NCI-H1105 treated with DMSO at 0.1 percent for 48 hours (cell line): ENCODE results near the gene FMNL3.

Experiments
- DNase-seq: peaks from one replicate; lab custom pipeline; 2025; lab: John Stamatoyannopoulos, UW

FMNL3 gene

DNA sequence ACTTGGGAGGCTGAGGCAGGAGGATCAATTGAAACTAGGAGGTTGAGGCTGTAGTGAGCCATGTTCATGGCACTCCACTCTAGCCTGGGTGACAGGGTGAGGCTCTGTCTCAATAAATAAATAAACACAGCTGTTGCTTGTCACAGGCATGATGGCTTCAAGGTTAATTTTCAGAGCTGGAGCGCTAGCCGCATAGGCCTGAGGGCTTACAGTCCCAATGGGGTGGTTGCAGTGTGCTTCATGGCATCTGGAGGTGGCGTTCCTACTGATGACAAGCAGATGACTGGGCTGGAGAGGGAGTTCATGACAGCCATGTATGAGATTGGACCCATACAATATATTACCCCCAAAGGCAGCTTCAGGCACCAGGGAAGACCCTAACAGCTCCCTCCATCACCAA, 1.6 kb upstream of the FMNL3 start:
- DNase-seq, result no peak

DNA sequence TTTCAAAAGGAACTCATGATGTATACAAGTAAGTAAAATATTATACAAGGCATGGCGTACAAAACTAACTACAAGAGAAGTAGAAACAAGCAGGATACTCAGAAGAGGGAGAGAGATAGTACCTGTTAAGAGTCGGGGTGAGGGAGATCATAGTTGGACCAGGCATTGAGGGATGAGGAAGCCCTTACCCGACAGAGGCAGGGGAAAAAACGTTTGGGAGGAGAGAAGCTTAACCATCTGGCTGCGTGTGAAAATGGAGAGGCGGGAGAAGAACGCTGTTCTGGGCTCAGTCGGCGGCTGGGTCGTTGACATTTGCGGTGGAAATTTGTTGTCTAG, 575 bp upstream of the FMNL3 start:
- DNase-seq, result no peak

DNA sequence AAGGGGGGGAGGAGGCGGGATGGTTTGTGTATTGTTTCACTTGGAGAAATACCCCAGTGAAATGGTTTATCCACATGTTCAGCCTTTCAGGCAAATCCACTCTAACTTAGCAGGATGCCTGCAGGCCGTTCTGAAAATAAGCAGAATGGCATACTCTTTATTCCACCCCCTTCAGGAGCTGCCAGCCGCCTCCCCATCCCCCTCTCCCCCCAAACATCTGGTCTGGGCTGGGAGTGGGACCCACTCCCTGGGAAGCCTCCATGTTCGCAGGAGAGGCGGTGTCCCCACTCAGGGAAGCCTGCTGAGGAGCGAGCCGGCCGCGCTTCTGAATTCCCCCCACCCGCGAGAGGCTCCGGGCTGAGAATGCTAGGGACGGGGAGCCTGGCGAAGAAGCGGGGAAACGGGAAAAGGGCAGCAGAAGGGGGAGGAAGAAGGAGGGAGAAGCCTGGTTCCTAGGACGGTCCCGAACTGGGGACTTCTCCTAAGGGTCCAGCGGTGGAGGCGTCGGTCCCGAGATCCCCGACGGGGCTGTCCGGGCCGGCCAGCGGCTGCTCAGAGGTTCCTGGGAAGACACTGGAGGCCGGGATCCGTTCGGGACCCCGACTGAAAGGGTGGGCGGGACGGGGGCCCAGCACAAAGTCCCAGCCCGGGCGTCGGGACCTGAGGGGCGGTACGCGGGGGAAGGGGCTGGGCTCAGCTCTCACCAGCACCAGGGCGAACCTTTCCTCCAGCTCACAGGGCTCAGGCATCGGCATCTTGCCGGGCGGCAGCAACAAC, 666 bp downstream of the FMNL3 start:
- no peak for DNase-seq

DNA sequence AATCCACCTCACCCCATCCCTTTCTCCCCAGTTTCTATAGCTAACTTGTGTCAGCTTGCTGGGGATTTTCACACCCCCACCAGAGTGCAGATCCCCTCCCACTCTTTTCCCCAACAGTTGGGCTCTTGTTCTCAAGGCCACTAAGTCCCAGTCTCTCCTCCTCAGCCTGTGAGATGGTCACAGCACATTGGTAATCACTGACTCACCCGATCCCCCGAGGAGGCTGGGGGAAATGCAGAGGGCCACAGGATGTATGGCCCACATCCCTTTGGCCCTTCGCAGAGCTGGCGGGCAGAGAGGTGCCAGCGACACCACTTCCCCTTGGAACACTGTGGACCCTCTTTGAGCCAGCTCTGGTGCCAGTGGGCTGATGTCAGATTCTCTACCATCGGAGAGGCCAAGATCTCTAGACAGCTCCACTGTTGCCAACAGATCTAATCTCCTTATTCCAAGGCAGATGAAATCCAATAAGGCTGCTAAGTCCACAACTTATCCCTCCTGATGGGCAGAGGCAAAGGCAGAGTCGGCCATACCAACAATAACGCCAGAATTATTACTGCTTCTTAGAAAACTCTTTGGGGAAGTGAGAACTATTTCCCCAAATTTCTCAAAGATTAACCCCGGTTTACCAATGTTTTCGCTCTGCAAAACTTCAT, 1.6 kb downstream of the FMNL3 start:
- DNase-seq, result no peak

DNA sequence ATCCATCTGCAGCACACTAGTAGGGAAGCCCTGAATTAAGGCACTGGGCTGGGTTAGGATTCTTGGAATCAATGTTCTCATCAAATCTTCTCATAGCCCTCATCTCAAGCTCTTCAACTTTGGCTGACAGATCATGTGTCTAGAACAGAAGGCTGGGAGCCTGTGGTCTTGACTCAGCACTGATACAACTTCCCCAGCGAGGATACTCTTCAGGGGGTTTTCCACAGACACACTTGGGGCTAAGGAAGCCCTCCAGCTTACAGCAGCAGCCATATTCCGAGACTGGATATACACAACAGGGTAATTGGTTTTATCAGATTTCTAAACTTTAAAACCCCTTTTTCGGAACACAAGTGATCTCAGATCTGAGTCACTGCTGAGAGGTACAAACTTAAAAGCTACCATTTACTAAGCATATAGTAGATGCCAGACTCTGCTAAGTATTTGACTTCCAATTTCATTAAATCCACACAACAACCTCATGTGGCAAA, 3.5 kb downstream of the FMNL3 start:
- DNase-seq, result no peak

DNA sequence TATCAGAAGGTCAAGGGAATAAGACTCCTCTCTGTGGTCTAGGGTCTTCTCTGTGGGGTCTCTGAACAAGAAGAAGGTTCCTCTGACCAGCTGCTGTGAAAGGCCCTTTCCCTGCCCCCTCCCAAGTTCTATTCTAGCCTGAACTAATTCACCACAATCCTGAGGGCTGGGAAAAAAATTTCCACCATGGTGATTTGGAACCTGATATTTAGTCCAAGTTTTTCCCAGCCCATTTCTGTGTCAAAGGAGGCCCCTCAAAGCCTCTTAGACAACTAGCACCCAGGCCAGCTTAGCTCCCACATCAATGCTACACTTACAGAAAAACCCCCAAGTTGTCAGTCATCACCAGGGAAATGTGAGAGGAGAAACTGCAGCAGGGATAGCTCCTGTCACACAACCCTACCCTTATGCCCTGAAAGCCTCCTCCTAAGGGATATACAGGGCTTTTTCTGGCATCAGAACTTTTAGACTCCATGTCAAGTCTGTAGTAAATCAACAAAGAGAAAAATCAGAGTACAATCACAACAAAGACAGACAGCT, 4.5 kb downstream of the FMNL3 start:
- no peak for DNase-seq

DNA sequence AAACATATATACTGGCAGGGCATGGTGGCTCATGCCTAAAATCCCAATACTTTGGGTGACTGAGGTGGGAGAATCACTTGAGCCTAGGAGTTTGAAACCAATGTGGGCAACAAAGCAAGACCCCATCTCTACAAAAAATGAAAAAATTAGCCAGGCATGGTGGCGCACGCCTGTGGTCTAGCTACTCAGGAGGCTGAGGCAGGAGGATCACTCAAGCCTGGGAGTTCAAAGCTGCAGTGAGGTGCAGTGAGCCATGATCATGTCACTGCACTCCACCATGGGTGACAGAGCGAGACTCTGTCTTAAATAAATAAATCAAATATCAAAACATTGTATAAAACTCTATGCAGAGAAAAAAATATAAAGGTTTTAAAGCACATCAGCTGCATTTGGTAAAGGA, 5.2 kb downstream of the FMNL3 start:
- DNase-seq, result no peak

DNA sequence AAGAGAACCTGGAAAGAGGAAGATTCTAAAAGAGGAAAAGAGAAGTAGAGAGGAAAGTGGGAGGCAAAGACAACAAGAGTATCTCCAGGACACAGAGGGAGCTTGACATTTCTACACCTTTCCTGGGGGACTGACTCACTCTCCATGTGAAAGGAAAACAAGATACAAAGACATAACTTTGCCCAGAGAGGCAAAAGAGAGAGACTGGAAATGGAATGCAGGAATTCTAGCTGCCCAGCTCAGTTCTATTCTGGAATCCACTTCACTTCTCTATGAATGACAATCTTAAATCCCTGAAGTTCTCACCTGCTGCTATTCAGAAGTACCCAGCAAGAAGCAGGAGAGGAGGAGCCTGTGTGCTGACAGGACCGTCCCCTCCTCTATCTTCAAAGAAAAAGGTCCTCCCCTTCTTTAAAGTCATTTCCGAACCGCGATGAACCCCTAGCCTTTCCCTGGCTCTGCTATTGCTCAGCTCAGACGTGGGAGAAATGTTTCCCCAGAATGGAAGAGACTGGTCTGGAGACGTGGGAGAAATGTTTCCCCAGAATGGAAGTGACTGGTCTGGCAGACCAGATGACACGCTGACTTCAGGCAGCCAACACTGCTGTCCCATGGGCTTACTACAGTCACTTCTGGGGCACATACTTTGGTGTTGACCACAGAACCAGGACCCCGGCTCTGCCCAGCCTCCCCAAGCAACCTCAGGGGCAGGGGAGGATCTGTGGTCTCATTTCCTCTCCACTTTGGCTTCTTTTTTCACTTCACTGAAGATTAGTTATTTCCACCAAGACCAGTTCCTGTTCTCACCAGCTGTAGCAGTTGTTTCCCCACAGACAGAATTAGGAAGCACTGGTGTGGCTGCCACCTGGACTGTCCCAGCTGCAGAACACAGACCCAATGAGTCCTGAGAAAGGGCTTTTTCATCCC, 8.3 kb downstream of the FMNL3 start:
- DNase-seq, result no peak

DNA sequence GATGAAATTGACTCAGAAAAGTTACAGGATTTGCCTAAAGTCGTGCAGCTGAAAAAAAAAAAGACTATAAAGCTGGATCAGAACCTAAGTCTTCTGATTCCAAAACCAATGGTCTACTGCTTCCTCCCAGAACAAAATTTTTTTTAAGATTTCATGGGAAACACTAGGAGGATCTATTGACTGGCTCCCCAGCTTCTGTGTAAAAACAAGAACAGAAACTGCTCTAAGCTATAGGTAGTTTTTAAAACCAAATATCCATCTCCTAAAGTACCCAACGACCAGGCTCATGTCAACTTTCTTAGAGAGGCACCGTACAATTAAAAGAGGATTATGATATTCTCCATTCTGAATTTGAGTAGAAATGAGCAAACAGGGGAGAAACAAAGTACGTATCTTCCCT, 9.4 kb downstream of the FMNL3 start:
- DNase-seq, result no peak

DNA sequence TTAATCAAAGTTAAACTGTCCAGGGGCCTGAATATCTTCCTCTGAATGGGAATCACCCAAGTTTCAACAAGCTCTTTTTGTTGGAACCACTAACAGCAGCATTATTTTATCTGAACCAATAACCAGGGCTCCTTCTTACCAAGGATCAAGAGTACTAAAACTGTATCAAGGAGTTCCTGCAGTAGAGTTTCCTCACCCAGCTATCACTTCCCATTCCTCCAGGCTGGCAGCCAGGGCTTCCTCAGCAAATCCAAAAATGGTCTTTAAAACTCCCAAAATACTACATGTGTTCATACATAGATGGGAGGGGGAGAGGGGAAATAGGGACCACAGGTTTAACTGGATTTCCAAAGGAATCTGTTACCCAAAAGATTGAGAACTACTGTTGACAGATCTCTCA, 10.5 kb downstream of the FMNL3 start:
- no peak for DNase-seq

DNA sequence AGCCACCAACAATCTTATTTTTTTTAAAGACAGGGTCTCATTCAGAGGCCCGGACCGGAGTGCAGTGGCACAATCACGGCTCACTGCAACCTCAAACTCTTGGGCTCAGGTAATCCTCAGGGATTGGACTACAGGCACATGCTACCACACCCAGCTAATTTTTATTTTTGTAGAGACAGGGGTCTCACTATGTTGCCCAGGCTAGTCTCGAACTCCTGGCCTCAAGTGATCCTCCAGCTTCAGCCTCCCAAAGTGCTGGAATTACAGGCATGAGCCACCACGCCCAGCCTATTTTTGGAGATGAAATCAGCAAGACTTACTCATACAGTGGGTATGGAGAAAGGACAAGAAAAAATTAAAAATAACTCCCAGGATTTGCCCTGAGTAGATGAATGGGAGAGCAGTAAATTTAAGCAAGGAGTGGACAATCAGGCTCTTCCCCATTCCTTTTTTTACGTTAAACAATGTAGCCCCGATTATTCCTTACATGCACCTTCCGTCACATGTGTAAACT, 13.2 kb downstream of the FMNL3 start:
- no peak for DNase-seq

DNA sequence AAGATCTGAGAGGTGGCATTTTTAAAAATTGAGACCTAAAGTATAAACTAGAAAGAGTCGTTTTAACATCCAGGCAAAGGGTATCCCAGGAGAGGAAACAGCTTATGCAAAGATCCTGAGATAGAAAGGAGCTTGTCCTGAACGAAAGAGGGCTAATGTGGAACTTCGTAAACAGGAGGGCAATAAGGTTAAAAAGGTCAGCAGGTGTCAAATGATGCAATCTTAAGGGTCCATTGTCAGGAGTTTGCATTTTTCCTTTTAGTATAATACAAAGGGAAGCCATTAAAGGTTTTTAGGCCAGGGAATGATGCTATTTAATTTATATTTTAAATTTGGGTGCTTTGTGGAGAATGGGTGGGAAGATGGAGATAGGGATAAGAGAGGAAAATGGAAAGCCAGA, 14.4 kb downstream of the FMNL3 start:
- no peak for DNase-seq

DNA sequence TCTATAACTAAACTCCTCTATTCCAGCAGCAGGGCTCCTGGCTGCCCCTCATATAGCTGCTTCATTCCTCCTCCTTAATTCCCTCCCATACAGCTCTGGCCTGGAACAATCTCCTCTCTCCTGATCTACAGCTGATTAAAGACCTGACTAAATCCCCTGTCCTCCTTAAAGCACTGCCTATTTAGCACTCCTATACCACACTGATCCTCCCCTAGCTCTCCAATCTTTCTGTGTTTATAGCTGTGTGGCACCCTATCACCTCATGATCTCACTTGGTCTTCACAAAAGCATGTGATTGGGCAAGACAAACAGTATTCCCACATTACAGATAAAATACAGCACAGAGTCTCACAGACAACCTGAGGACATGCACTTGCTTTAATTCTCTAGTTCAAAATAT, 17.4 kb downstream of the FMNL3 start:
- DNase-seq, result no peak

DNA sequence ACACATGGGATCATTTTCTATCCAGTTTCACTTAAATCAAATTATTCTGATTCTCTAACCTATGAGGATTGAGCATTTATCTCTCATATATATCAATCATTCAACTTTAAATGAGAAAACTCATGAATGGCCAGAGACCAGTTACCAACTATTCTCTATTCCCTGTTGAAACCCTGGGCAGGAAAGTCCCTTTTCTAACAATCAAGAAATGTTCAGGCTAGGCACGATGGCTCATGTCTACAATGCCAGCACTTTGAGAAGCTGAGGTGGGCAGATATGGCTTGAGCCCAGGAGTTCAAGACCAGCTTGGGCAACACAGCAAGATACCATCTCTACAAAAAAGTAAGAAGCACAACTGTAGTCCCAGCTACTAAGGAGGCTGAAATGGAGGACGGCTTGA, 18.0 kb downstream of the FMNL3 start:
- no peak for DNase-seq

DNA sequence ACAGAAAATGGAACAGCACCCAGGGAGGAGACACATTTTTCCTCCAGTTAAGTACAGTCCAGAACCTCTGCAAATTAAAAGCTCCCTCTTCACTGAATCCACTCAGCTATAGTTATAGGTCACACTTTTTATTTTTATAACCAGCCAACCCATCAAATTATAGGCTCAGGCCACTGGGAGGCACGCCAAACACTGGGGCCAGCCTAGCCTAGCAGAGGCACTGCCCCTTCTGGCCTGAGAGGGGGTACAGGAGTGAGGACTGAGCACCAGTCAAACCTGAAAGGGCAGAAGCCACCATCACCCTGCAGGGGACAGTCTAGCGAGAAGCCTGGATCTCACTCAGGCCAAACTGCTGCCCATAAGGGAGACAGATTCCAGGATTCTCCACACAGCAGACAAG, 19.3 kb downstream of the FMNL3 start:
- no peak for DNase-seq

DNA sequence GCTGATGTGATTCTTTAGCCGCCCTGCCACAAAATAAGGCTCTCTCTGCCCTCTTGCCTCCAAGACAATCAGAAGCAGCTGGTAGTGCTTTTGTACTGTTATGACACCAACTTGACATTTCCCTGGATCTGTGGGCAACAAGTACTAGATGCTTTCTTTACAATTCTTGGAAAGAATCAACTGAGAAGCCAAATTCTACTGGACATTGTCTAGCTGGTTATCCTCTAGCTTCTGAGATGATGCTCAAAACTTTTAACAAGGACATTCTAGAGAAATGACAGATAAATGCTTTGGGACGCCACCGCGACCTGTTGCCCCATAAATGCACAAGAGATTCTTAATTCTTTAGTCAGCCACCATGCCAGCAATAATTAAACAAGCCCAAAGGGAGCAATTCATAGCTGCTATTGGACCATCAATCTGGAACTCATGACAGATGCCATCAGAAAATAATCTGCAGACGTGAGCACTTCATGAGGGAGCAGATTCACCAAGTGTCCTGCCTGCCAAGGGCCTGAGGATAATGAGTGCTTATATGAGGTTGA, 22.8 kb downstream of the FMNL3 start:
- no peak for DNase-seq

DNA sequence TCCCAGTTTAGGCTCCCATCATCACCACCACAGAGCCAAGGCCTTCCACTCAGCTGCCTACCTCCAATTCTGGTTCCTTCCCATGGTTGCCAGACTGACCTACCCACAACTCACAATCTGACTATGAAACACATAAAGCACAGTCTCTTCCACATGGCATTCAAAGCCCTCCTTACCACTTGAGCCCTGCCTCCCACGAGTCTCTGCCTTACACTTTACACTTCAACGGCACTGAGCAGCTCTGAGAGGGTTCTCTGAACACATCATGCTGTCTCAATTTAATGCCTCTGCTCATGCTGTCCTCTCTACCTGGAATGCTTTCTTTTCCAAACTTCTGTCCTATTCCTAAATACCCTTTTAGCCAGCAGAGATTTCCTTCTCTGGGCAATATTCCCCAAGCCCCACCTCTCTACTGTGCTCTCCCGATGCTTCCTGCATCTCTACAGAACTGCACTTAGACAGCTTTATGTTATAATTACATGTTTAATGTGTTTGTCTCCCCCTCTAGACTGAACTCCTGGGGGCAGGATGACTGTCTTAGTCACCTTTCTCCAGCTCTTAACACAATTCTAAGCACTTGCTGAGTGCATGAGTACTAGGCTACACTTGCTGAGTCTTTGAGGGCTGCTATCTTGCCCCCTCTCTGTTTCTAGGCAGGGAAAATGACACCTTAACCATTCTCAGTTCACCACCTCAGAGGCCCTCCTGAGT, 23.5 kb downstream of the FMNL3 start:
- no peak for DNase-seq

DNA sequence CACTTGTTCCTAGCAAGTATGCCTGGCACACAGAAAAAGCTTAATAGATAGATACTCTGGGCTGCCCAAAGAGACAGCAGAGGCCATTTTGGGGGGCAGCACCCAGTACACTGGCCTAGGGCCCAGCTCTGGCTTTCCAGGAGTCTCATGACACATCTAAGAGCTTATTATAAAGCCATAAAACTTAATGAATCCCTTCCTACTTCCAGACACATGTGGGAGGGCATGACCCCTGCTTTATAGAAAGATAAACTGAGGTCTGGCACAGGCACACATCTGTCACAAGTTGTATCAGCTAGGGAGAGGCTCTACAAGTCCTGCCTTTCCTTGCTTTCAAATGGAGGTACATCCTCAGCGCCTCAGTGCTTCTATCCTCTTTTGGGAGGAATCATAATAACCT, 27.1 kb downstream of the FMNL3 start:
- no peak for DNase-seq

DNA sequence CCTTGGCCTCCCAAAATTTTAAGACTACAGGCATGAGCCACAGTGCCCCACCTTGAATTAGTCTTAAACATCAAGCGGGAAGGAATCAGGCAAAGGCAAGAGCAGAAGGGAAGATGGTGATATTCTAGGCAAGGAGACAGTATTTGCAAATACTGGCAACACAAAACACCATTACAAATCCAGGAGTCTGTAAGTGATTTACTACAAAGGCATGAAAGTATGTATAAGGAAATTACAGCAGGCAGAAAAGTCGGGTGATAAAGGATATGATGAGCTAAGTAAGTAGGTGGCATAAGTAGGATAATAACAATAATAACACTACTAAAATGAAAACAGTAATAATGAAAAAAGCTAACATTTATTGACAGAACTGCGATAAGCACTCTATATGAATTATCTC, 28.5 kb downstream of the FMNL3 start:
- DNase-seq, result no peak

DNA sequence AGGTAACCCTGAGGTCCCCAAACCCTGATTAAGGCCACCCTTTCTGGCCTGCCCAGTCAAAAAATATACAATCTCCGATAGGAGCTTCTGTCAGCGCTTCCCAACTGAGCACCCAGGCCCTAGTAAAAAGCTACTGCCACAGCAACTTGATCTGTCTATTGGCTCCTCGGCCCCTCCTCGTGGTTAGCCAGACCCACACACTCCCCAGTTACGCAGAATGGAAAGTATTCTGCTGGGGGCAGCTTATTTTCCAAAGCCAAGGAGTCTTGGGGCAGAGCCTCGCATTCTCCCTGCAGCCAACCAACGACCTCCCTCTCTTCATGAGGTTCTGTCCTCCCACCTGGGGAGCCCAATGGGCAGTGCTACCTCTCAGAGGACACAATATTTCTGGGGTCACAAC, 32.1 kb downstream of the FMNL3 start:
- no peak for DNase-seq

DNA sequence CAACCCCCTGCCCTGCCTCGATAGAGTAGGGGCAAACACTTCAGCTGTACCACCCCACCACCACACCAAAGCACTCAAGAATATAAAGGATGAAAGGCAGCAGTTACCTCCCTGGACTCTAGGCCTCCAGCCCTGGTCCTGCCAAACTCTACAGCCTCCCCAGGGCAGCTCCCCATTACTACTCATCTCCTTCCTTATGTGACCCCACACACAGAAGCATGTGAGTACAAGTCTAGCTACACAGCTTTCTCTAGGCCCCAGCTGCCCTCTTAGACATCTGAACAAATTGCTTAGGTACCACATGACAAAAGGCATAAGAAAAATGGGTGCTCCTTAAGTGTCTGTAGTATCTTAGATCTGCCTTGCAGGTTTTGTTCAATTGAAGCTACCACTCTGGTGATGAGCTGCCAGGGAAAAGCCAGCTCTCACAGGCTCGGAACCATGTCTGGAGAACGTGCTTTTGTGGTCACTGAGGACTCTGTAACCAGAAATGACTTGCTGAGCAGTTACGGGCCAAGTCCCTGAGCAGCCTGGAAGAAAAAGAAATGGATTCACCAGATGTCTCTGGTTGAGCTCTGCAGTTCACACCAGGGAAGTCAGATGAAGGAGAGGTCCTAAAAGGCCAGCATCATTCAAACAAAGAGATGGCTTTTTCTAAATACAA, 32.8 kb downstream of the FMNL3 start:
- no peak for DNase-seq
